ENCODE data around the gene VAV2.

VAV2 gene

DNA sequence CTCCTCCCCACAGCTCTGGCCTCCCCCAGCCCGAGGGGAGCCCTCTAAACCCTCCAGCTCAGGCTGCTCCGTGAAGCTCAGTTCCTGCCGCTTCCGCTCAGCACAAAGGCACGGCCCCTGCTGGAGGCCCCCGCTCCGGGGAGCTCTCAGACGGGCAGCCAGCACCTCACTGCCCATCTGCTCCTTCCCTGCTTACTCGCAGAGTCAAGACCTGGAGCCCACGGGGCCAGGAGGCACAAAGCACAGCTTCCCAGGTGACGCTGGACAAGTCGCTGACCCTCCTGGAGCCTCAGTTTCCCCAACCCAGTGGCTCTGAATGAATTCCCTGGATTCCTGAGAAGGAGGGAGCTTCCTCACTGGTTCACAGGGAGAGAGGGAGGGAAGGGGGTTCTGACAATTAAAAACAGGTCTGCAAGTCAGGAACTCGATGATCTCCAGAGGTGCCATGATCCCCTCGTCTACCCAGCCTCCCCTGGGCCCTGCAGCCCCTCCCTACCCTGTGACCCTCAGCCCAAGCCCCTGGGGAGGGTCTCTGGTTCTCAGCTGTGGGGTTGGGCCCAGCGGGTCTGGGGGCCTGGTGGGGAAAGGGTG is 36.2 kb downstream of the VAV2 start:
- no peaks in the 10 kb centered on the region for H3K36me3 ChIP-seq (ENCODE audit: insufficient read depth, low read length)
- peaks cover 35% of the 10 kb centered on the region for H3K79me2 ChIP-seq (ENCODE audit: control insufficient read depth, insufficient read depth, low read length, unreplicated experiment)
- no peak overlapping the region for H2AFZ ChIP-seq (ENCODE audit: low read length, unreplicated experiment)
- H3K4me1 ChIP-seq (ENCODE audit: control insufficient read depth, insufficient read depth, low read length, unreplicated experiment): peaks cover 17% of the 10 kb centered on the region
- peak overlapping the region; percentile 53 for H3K4me3 ChIP-seq (ENCODE audit: low read depth, low read length)
- H3K27ac ChIP-seq (ENCODE audit: low read depth, low read length): peak overlapping the region; percentile 3; the same call in 1 of the 2 replicates
- no peaks in the 10 kb centered on the region for H3K27me3 ChIP-seq (ENCODE audit: insufficient read depth, low read length)

DNA sequence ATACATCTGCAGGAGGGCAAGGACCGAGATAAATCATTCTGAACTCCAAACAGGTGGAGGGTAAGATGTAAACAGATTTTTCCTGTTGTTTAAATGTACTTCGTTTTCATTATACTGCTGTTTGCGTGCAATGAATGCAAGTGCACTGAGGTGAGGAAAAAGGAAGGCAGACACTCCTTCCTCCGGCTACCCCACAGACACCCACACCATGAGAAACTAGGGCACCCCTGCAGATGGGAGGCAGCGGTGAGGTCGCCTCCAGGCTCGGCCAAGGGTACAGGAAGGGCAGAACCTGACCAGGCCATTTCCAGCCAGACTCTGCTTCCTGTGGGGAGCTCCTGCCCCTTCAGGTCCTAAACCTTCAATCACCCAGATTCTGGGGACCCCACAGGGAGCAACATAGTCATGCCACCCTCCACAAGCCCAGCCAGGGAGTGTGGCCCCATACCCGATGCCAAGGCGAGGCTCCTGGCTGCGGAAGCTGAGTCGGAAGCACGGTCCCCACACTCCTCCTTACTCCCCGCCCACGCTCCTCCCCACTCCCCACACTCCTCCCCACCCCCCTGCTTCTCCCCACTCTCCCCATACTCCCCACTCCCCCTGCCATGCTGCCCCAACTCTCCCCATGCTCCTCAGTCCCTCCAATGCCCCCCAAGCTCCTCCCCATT is 37.1 kb downstream of the VAV2 start:
- Histone ChIP-seq H2AFZ (ENCODE audit: low read length, unreplicated experiment) (no peak overlapping the region), H3K4me1 (ENCODE audit: control insufficient read depth, insufficient read depth, low read length, unreplicated experiment) (peaks cover 17% of the 10 kb centered on the region), H3K27me3 (ENCODE audit: insufficient read depth, low read length) (no peaks in the 10 kb centered on the region), H3K4me3 (ENCODE audit: low read depth, low read length) (no peak overlapping the region), H3K79me2 (ENCODE audit: control insufficient read depth, insufficient read depth, low read length, unreplicated experiment) (peaks cover 27% of the 10 kb centered on the region), H3K27ac (ENCODE audit: low read depth, low read length) (no peak overlapping the region), H3K36me3 (ENCODE audit: insufficient read depth, low read length) (no peaks in the 10 kb centered on the region)

DNA sequence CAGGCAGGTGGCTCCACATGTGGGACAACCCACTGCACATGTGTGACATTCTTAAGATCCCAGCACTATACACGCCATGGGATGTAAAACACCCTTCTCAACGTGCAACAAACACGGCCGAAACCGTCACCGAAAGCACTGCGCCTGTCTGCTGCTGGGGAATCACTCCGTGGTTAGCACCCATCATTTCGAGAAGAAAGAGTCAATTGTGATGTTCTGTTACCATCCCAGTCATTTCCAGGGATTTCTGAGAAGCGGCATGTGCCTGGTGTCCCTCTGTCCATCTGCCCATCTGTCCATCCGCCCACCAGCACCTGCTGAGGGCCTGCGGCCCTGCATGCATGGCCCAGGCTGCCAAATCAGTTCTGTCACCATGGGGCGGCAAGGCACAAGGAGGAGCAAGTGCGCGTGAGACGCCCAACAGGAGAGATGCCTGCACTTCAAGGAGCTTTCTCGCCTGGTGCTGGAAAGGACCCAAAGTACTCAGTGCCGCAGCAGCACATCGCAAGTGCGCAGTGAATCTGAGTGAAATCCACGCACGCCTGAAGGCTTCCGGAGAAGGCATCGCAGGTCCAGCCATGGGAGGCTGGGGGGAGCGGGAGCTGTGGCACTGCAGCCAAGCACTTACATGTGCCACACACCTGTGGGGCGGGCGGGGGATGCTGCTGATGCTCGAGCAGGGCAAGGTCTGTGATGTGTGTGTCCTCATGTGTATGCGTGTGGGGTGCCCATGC is 38.0 kb downstream of the VAV2 start:
- Histone ChIP-seq H3K4me3 (ENCODE audit: low read depth, low read length) (no peak overlapping the region), H3K4me1 (ENCODE audit: control insufficient read depth, insufficient read depth, low read length, unreplicated experiment) (peaks cover 17% of the 10 kb centered on the region), H2AFZ (ENCODE audit: low read length, unreplicated experiment) (no peak overlapping the region), H3K27ac (ENCODE audit: low read depth, low read length) (no peak overlapping the region), H3K36me3 (ENCODE audit: insufficient read depth, low read length) (no peaks in the 10 kb centered on the region), H3K27me3 (ENCODE audit: insufficient read depth, low read length) (no peaks in the 10 kb centered on the region), H3K79me2 (ENCODE audit: control insufficient read depth, insufficient read depth, low read length, unreplicated experiment) (peaks cover 20% of the 10 kb centered on the region)

DNA sequence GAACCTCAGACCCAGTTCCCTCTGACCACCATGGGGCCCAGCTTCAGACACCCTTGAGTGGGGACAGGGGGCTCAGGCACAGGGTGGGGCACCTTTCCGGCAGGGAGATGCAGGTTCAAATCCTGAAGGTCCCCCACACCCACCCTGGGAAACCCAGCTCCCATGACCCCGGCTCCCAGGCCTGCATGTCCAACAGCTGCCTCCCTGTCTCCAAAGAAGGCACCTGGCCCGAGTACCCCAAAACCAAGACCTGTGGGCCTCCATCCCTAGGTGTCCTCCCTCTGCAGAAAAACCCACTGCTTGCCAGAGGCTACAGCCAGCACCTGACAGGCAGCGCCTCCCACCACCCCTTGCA is 38.5 kb downstream of the VAV2 start:
- Histone ChIP-seq H3K4me3 (ENCODE audit: low read depth, low read length) (no peak overlapping the region), H3K79me2 (ENCODE audit: control insufficient read depth, insufficient read depth, low read length, unreplicated experiment) (peaks cover 21% of the 10 kb centered on the region), H3K36me3 (ENCODE audit: insufficient read depth, low read length) (no peaks in the 10 kb centered on the region), H3K4me1 (ENCODE audit: control insufficient read depth, insufficient read depth, low read length, unreplicated experiment) (peaks cover 17% of the 10 kb centered on the region), H2AFZ (ENCODE audit: low read length, unreplicated experiment) (no peak overlapping the region), H3K27ac (ENCODE audit: low read depth, low read length) (no peak overlapping the region), H3K27me3 (ENCODE audit: insufficient read depth, low read length) (no peaks in the 10 kb centered on the region)

DNA sequence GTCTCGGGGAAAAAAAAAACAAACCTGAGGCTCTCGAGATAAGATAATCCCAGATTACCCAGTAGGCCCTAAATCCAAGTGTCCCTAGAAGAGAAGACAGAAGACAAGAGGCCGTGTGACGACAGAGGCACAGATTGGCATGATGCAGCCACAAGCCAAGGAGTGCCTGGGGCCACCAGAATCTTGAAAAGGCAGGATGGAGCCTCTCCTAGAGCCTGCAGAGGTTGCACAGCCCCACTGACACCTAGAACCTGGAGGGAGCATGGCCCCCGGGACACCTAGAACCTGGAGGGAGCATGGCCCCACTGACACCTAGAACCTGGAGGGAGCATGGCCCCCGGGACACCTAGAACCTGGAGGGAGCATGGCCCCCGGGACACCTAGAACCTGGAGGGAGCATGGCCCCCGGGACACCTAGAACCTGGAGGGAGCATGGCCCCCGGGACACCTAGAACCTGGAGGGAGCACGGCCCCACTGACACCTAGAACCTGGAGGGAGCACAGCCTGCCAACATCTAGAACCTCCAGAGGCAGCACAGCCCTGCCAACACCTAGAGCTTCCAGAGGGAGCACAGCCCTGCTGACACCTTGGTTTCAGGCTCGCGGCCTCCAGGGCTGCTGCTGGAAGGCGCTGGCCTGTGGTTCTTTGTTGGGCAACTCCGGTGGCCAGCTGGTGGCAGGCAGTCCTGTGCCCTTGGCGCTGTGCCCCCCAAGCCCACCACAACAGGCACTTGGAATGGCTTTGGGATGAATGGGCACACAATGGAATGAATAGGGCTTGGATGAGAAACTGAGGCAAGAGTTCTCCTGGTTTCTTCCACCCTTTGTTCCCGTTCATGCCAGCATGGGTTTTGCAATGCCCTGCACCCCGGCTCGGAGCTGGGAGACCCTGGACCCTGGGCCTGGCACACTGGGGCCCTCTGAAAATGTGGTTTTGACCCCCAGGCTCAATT is 39.2 kb downstream of the VAV2 start:
- Histone ChIP-seq H3K4me1 (ENCODE audit: control insufficient read depth, insufficient read depth, low read length, unreplicated experiment) (peaks cover 17% of the 10 kb centered on the region), H3K4me3 (ENCODE audit: low read depth, low read length) (no peak overlapping the region), H3K79me2 (ENCODE audit: control insufficient read depth, insufficient read depth, low read length, unreplicated experiment) (peaks cover 24% of the 10 kb centered on the region), H3K27me3 (ENCODE audit: insufficient read depth, low read length) (no peaks in the 10 kb centered on the region), H2AFZ (ENCODE audit: low read length, unreplicated experiment) (no peak overlapping the region), H3K36me3 (ENCODE audit: insufficient read depth, low read length) (no peaks in the 10 kb centered on the region), H3K27ac (ENCODE audit: low read depth, low read length) (no peak overlapping the region)

- H3K27me3 ChIP-seq (ENCODE audit: insufficient read depth, low read length): no peaks in the 10 kb centered on the region
- H3K4me3 ChIP-seq (ENCODE audit: low read depth, low read length): no peak overlapping the region
- H3K79me2 ChIP-seq (ENCODE audit: control insufficient read depth, insufficient read depth, low read length, unreplicated experiment): peaks cover 17% of the 10 kb centered on the region
- no peaks in the 10 kb centered on the region for H3K36me3 ChIP-seq (ENCODE audit: insufficient read depth, low read length)
- peaks cover 4% of the 10 kb centered on the region for H3K4me1 ChIP-seq (ENCODE audit: control insufficient read depth, insufficient read depth, low read length, unreplicated experiment)
- H3K27ac ChIP-seq (ENCODE audit: low read depth, low read length): no peak overlapping the region
- no peak overlapping the region for H2AFZ ChIP-seq (ENCODE audit: low read length, unreplicated experiment)
These were observed 40.9 kb downstream of the VAV2 start for GRCh38 chr9:133951265-133951664.

GRCh38 chr9:133950629-133951111 is 41.5 kb downstream of the VAV2 start:
- Histone ChIP-seq H3K36me3 (ENCODE audit: insufficient read depth, low read length) (no peaks in the 10 kb centered on the region), H3K4me1 (ENCODE audit: control insufficient read depth, insufficient read depth, low read length, unreplicated experiment) (no peaks in the 10 kb centered on the region), H3K27me3 (ENCODE audit: insufficient read depth, low read length) (no peaks in the 10 kb centered on the region), H3K27ac (ENCODE audit: low read depth, low read length) (no peak overlapping the region), H3K79me2 (ENCODE audit: control insufficient read depth, insufficient read depth, low read length, unreplicated experiment) (peaks cover 14% of the 10 kb centered on the region), H3K4me3 (ENCODE audit: low read depth, low read length) (no peak overlapping the region), H2AFZ (ENCODE audit: low read length, unreplicated experiment) (no peak overlapping the region)

GRCh38 chr9:133950192-133950591 is 41.9 kb downstream of the VAV2 start:
- Histone ChIP-seq H2AFZ (ENCODE audit: low read length, unreplicated experiment) (no peak overlapping the region), H3K36me3 (ENCODE audit: insufficient read depth, low read length) (no peaks in the 10 kb centered on the region), H3K79me2 (ENCODE audit: control insufficient read depth, insufficient read depth, low read length, unreplicated experiment) (peaks cover 15% of the 10 kb centered on the region), H3K27me3 (ENCODE audit: insufficient read depth, low read length) (no peaks in the 10 kb centered on the region), H3K4me3 (ENCODE audit: low read depth, low read length) (no peak overlapping the region), H3K4me1 (ENCODE audit: control insufficient read depth, insufficient read depth, low read length, unreplicated experiment) (peaks cover 4% of the 10 kb centered on the region), H3K27ac (ENCODE audit: low read depth, low read length) (no peak overlapping the region)

DNA sequence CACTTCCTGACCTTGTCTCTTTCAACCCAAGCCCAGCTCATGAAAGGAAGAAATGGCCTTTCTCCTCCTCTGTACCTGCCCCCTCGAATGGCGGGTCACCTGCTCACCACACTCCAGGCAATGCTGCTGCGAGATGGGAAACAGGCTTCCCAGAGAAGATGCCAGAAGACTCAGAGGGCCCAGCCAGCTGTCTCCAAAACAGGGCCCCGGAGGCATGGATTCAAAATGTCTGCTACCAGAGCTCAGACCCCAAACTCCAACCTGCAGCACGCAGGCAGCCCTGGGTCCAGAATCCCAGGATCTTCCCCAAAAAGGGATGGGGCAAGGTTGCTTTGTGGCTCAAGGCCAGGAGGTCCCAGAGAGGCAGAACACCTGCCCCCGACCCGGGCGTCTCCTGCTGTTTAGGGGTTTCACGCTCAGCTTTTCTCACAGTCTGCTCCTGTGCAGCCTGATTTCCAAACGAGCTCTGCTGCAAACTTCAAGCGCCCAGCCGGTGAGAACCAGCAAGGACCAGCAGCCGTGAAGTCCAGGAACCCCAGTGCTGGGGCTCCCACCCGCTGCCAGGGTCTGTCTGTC is 42.5 kb downstream of the VAV2 start:
- Histone ChIP-seq H3K4me3 (ENCODE audit: low read depth, low read length) (no peak overlapping the region), H3K27me3 (ENCODE audit: insufficient read depth, low read length) (no peaks in the 10 kb centered on the region), H3K36me3 (ENCODE audit: insufficient read depth, low read length) (no peaks in the 10 kb centered on the region), H3K4me1 (ENCODE audit: control insufficient read depth, insufficient read depth, low read length, unreplicated experiment) (peaks cover 11% of the 10 kb centered on the region), H3K27ac (ENCODE audit: low read depth, low read length) (no peak overlapping the region), H2AFZ (ENCODE audit: low read length, unreplicated experiment) (no peak overlapping the region), H3K79me2 (ENCODE audit: control insufficient read depth, insufficient read depth, low read length, unreplicated experiment) (peaks cover 16% of the 10 kb centered on the region)
